HG02678 (cell line): ENCODE results near the gene ZCWPW2.

Experiments
- ATAC-seq: cut with Tn5 transposase; IDR thresholded peaks from one replicate; pipeline ENCODE4 v1.9.1; 2021; ENCODE audit warnings: mild to moderate bottlenecking, moderate library complexity; ENCODE audit not compliant: unreplicated experiment

Gene ZCWPW2

DNA sequence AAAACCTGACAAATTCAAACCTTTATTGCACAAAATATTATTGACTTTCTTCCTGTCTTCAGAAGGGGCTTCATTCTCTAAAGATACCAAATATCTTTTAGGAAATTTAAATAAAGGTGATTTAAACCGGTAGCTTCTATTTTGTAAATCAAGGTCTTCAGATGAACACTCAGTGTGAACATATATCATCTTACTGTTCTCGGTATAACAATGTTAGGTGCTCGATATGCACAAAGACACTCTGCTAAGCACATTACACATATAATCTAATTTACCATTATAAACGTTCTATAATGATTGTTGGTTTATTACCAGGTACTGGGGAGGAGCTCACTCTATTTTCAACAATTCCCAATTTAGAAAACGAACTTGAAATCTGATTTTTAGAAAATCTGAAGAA, 225.5 kb downstream of the ZCWPW2 start:
- ATAC-seq = no peak

DNA sequence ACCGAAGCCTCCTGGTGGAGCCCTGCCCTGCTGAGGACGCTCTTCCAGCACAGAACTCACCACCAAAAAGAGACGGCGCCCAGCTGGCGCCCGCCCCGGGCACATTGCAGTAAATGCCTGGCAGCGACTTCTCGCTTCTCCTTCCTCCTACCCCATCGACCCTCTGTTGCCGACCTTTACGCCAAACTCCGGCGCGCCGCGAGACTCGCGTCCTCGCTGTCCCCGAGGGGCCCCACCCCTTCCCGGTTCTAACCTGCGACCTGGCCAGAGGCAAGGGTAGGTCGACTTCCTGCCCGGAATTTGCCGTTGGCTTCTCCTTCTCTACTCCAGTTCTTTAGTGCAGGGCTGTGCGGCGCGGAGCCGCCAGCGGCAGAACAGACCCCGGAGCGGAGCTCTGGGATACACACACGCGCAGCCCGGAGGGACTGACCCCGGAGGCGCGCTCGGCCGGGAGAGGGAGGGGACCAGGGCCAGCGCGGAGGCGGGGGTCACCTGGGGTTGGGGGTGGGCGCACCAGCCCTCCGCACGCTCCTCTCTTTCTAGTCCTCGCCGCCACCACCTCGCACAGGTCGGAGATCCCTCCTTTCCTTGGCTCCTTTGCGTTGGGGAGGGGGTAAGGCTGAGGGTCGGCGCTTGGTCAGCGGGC, 226.7 kb downstream of the ZCWPW2 start:
- no peak for ATAC-seq
